GM13977 (cell line): ENCODE results near the gene CHD5.

ENCODE experiments used
- DNase-seq: peaks from one replicate; pipeline ENCODE4 v3.0.0; 2012; ENCODE audit warnings: low spot score
- in situ Hi-C: fragments of 300-500 bp; cut with MboI; formaldehyde crosslinking; loops from one replicate; pipeline ENCODE4 v1.12.0; 2022; ENCODE audit warnings: low sequenced_read_pairs, low pct_unique_long_range_greater_than_20kb, mixed read lengths, inconsistent platforms; ENCODE audit not compliant: unreplicated experiment
- TF ChIP-seq, protein P1 (sequence below): IDR thresholded peaks from 2 replicates; pipeline ENCODE4 v1.5.1; 2012; ENCODE audit warnings: mild to moderate bottlenecking, control low read depth; ENCODE audit not compliant: insufficient read depth; ENCODE audit errors: extremely low read depth, missing control alignments

Gene CHD5

DNA sequence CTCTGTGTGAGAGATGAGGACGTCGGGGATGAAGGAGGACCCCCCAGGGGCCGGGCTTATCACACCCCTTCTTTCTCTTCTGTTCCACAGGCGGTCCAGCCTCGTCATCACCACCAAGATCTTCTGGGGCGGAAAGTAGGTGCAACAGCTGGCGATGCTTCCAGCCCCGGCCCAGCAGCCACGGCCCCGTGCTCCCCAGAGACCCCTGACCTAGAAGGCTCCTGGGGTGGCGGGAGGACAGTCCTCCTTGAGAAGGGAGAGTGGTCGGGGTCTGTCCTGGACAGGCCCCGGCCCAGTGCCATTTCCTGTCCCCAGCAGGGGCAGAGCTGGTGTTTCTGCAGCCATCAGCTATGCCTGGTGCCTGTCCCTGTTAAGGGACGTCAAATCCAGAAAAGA is 92.7 kb downstream of the CHD5 start:
- in situ Hi-C loops, result no loop called here
- TF ChIP-seq, protein P1, sequence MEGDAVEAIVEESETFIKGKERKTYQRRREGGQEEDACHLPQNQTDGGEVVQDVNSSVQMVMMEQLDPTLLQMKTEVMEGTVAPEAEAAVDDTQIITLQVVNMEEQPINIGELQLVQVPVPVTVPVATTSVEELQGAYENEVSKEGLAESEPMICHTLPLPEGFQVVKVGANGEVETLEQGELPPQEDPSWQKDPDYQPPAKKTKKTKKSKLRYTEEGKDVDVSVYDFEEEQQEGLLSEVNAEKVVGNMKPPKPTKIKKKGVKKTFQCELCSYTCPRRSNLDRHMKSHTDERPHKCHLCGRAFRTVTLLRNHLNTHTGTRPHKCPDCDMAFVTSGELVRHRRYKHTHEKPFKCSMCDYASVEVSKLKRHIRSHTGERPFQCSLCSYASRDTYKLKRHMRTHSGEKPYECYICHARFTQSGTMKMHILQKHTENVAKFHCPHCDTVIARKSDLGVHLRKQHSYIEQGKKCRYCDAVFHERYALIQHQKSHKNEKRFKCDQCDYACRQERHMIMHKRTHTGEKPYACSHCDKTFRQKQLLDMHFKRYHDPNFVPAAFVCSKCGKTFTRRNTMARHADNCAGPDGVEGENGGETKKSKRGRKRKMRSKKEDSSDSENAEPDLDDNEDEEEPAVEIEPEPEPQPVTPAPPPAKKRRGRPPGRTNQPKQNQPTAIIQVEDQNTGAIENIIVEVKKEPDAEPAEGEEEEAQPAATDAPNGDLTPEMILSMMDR, result no peak

DNA sequence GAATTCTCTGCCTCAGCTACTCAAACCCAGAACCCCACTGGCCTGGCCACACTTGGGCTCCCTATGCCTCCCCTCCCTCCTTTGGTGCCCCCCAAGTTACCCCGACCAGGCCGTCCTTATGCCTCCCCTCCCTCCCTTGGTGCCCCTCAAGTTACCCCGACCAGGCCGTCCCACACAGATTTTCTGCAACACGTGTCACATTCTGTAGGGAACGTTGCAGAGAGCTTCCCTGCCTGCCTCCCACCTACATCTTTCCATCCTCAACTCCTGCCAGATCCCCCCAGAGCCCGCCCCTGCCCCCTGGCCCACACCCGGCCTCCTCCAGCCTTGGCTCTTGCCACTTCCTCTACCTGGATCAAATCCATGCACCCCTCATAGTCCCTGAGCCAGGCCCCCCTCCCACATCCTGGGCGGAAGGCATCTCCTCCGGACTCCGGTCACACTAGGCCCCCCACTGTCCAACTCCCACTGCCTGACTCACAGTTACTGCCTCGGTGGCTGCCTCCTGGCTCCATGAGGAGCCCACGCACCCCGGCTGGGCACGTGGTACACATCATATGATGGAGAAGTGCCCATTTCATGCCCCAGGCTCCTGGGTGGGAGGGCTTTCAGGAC is 93.3 kb downstream of the CHD5 start:
- in situ Hi-C loops, result no loop called here
- no peak for DNase-seq
- TF ChIP-seq, protein P1, result no peak

More for the DNA sequence above, 92.7 kb downstream of the CHD5 start:
- DNase-seq, result no peak

DNA sequence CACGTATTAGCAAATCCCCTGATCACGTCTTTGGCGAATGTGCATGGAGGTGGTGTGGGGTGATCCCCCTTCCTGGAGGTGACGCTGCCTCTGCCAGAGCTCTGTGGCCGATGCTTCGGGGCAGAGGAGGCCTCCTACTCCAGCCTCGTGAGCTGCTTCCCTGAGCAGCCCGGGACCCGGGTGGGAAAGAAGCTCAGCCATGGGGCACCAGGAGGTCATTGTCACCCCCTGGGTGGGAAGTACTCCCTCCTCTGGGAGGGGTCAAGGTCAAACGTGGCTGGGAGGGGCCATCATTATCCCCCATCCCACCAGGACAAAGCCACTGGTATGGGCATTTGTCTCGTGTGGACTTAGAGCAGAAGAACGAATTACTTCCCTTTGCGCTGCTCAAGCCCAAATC is 93.8 kb downstream of the CHD5 start:
- DNase-seq, result no peak
- in situ Hi-C loops, result no loop called here
- TF ChIP-seq, protein P1, result no peak

DNA sequence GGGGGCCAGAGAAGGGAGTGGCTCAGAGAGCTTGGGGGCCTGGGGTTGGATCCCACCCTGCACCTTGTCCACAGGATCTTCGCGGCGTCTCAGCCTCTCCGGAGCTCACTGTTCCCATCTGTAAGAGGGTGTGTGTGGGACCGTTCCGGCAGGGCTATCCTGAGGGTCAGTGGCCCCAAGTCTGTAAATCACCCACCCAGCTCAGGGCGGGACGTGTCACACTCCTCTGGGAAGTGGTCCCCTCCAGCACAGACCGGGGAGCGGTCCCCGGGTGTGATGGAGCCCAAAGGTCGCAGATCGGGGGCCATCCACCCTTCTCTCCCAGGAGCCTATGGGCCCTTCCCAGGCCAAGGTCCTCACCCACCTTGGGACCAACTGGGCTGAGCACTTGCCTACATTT is 94.5 kb downstream of the CHD5 start:
- TF ChIP-seq, protein P1, result no peak
- no peak for DNase-seq
- in situ Hi-C loops, result no loop called here

DNA sequence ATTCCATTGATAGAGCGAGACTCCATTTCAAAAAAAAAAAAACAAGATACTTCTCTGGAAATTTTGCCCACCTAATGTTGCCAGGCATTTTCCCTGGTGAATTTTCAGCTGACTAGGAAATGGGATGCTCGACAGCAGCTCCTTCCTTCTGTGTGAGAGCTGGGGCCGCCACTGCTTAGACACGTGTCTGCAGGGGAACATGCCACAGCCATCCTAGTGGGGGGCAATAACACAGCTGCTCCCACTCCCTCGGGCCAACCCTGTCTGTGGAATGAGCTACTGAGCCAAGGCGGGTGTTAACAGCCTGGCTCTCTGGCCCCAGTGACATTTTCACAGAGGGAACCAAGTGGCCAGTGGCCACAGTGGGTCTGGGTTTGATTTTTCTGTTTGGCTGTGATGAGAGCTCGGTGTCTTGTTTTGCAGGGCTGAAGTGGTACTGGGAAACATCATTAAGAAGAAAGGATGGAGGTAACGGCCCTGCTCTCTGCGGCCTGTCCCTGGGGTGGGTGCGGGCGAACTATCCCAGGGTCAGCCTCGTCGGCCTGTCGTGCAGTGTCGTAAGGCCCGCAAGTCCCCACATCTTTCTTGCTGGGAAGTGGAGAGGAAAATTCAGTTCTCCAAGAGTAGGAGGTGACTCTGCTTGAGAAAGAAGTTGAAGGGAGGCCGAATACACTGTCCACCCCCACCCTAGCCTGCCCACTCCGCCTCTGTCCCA is 95.2 kb downstream of the CHD5 start:
- TF ChIP-seq, protein P1, result no peak
- in situ Hi-C loops, result no loop called here
- no peak for DNase-seq

DNA sequence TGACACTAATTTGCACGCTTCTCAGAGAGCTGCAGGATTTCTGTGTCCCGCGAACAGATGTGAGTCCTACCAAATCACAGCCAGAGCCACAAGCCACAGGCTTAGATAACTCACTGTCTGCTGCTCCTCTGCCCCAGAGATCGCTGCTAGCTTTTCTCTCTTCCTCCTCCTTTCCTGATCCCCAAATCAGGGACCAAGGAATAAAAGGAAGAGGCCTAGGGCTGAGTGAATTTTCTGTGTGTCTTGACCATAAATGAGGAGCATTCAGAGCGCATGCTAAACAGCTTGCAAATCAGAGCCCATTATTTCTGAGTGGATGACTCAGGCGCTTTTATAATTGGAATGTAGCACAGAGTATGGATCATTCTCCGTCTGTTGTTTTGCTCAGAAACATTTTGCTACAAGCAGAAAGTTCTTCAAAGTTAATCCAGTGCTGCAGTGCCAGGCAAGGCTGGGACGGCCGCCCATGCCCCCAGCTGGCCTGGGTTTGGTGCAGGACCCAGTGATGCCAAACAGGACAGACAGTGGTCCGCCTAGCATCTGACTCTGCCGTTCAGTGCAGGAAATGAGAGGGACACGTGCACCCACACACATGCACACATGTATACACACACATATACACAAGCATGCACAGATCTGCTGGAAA is 96.2 kb downstream of the CHD5 start:
- DNase-seq, result no peak
- TF ChIP-seq, protein P1, result no peak
- in situ Hi-C loops, result no loop called here
